ENCODE measurements around the gene TP53I3. TPM values are rescaled to one million over a fixed set of nuclear protein-coding genes. Genes with fewer than 3 reads are reported as not detected.

Gene TP53I3
- total RNA-seq, result 10 to 100 TPM in 3 of 4 donors, 1 to 10 TPM in 1; 6.7 to 15.5 (median 12.3) TPM

GRCh38 chr2:24084386-24085199, at the start of gene TP53I3:
Gene TP53I3, minus strand, starts transcription at chr2:24084834. Its CDS starts 508 bp downstream, at chr2:24084326.
- Histone ChIP-seq H3K4me1 (peaks cover 25% of the 10 kb centered on the region), H3K27ac (peak within 1 kb of the TSS; percentile 87), H3K36me3 (peaks cover 22% of the 10 kb centered on the region), H3K9me3 (no peaks in the 10 kb centered on the region), H3K4me3 (peak within 1 kb of the TSS; percentile 61), H3K27me3 (no peaks in the 10 kb centered on the region)
- 2% methylated on average over 38 of the region's 44 CpGs for WGBS
- DNase-seq (ENCODE audit: low spot score in 2 of 2), result peak; percentile 92 to 93
- TF ChIP-seq POLR2A (IDR thresholded peaks at IDR 0.05) (peak in 1 of 2 donors; percentile 34), POLR2AphosphoS5 (IDR thresholded peaks at IDR 0.05) (peak in 1 of 3 donors; percentile 56), EP300 (IDR thresholded peaks at IDR 0.05) (no peak), CTCF (IDR thresholded peaks at IDR 0.05) (peak; percentile 93 to 98)

- Histone ChIP-seq H3K4me3 (no peak overlapping the region), H3K4me1 (no peaks in the 10 kb centered on the region), H3K27me3 (no peaks in the 10 kb centered on the region), H3K36me3 (no peaks in the 10 kb centered on the region), H3K27ac (no peak overlapping the region), H3K9me3 (no peaks in the 10 kb centered on the region)
- no peak for DNase-seq (ENCODE audit: low spot score in 2 of 2)
- 97% methylated on average over 3 of the region's 3 CpGs for WGBS
- TF ChIP-seq CTCF (IDR thresholded peaks at IDR 0.05), result no peak
- TF ChIP-seq EP300 (IDR thresholded peaks at IDR 0.05), result no peak
- no peak for TF ChIP-seq POLR2A (IDR thresholded peaks at IDR 0.05)
- TF ChIP-seq POLR2AphosphoS5 (IDR thresholded peaks at IDR 0.05), result no peak
These were observed 47.9 kb upstream of the TP53I3 start for GRCh38 chr2:24132543-24132942.

- H3K27ac ChIP-seq, result no peak overlapping the region
- H3K9me3 ChIP-seq, result no peaks in the 10 kb centered on the region
- peaks cover 12% of the 10 kb centered on the region for H3K4me1 ChIP-seq
- no peaks in the 10 kb centered on the region for H3K36me3 ChIP-seq
- WGBS, result 40% methylated on average over 1 of the region's 1 CpG
- H3K27me3 ChIP-seq, result no peaks in the 10 kb centered on the region
- no peak overlapping the region for H3K4me3 ChIP-seq
- DNase-seq (ENCODE audit: low spot score in 2 of 2), result no peak
- TF ChIP-seq POLR2A (IDR thresholded peaks at IDR 0.05) (no peak), POLR2AphosphoS5 (IDR thresholded peaks at IDR 0.05) (no peak), EP300 (IDR thresholded peaks at IDR 0.05) (no peak), CTCF (IDR thresholded peaks at IDR 0.05) (no peak)
These were observed 41.3 kb upstream of the TP53I3 start for GRCh38 chr2:24125956-24126355.

- Histone ChIP-seq H3K27ac (peak overlapping the region; percentile 85), H3K4me1 (peaks cover 12% of the 10 kb centered on the region), H3K4me3 (peak overlapping the region; percentile 63), H3K27me3 (no peaks in the 10 kb centered on the region), H3K9me3 (no peaks in the 10 kb centered on the region), H3K36me3 (no peaks in the 10 kb centered on the region)
- DNase-seq (ENCODE audit: low spot score in 2 of 2), result no peak
- no peak for TF ChIP-seq POLR2A (IDR thresholded peaks at IDR 0.05)
- no peak for TF ChIP-seq EP300 (IDR thresholded peaks at IDR 0.05)
- TF ChIP-seq POLR2AphosphoS5 (IDR thresholded peaks at IDR 0.05), result no peak
- TF ChIP-seq CTCF (IDR thresholded peaks at IDR 0.05), result no peak
- WGBS, result 16% methylated on average over 9 of the region's 9 CpGs
These were observed 39.4 kb upstream of the TP53I3 start for GRCh38 chr2:24123922-24124580.
